ENCODE results near the gene AMD1.

DNA sequence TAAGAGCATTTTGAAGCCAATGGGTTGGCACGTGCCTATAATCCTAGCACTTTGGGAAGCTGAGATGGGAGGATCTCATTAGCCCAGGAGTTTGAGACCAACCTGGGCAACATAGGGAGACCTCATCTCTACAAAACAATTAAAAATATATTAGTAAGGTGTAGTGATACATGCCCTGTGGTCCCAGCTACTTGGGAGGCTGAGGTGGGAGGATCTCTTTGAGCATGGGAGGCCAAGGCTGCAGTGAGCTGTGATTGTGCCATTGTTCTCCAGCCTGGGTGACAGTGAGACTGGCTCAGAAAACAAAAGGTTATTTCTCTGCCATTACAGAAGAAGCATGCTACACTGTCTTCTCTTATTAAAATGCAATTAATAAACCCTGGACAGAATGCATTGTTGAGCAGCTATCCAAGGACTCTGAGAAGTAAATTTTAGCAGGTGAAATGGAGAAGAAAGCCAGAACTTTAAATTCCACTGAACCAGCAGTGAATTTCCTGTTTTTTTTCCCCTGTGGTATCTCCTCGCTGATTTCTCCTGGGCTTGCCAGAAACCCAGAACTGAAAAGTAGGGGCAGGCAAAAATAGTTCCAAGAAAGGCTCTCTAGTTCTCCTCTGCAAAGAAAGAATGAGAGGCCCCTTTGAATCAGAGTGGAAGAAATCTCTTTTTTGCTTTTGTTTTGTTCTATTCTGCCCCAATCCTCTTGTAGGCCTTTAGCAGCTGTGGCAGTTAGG, 8.4 kb downstream of the AMD1 start:
- TF ChIP-seq, protein P1, sequence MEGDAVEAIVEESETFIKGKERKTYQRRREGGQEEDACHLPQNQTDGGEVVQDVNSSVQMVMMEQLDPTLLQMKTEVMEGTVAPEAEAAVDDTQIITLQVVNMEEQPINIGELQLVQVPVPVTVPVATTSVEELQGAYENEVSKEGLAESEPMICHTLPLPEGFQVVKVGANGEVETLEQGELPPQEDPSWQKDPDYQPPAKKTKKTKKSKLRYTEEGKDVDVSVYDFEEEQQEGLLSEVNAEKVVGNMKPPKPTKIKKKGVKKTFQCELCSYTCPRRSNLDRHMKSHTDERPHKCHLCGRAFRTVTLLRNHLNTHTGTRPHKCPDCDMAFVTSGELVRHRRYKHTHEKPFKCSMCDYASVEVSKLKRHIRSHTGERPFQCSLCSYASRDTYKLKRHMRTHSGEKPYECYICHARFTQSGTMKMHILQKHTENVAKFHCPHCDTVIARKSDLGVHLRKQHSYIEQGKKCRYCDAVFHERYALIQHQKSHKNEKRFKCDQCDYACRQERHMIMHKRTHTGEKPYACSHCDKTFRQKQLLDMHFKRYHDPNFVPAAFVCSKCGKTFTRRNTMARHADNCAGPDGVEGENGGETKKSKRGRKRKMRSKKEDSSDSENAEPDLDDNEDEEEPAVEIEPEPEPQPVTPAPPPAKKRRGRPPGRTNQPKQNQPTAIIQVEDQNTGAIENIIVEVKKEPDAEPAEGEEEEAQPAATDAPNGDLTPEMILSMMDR (IDR thresholded peaks at IDR 0.05; ENCODE audit: insufficient read depth, low read length, poor library complexity, severe bottlenecking): no peak
- TF ChIP-seq EZH2phosphoT487 (conservative IDR thresholded peaks at IDR 0.05; ENCODE audit: low read length): no peak

Data from SU-DHL-6 (cell line).